Caco-2 (cell line): ENCODE measurements around the gene EML3. TPM values are rescaled to one million over a fixed set of nuclear protein-coding genes. Genes with fewer than 3 reads are reported as not detected.

ENCODE experiments used
- BruUV-seq: library from RNA; stranded (reverse); fragments of 400-500 nt; replicated peaks from 2 replicates; lab custom pipeline; 2021; lab: Mats Ljungman, UMichigan
- CTCF ChIA-PET: fragments of 300-600 bp; sonication (Branson Sonifier 250); formaldehyde crosslinking; loops from one replicate; lab custom pipeline; 2022; ENCODE audit warnings: antibody characterized with exemption; lab: Charles Lee
- POLR2A ChIA-PET: fragments of 300-600 bp; sonication (Branson Sonifier 250); formaldehyde crosslinking; loops from one replicate; lab custom pipeline; 2022; ENCODE audit warnings: antibody characterized with exemption; lab: Charles Lee
- DNase-seq, 2 experiments: peaks; one replicate each; pipeline versions ENCODE4 v3.0.0 to v3.0.0-alpha.2; 2020 to 2022
- H3K27me3 ChIP-seq: replicated peaks from 2 replicates; pipeline ENCODE4 v1.6.0; 2011; ENCODE audit warnings: low read length; ENCODE audit not compliant: control insufficient read depth, insufficient read depth
- H3K36me3 ChIP-seq: 2 replicates; pipeline ENCODE4 v1.5.1; 2011; ENCODE audit warnings: low read length; ENCODE audit not compliant: control insufficient read depth, insufficient read depth
- H3K4me1 ChIP-seq: fragments of 250-450 bp; sonication (Bioruptor Pico); 2 replicates; pipeline ENCODE4 v1.5.1; 2020; ENCODE audit warnings: mild to moderate bottlenecking
- H3K4me3 ChIP-seq: 2 replicates; pipeline ENCODE4 v1.5.1; 2011; ENCODE audit warnings: low read depth, mild to moderate bottlenecking, control low read depth, low read length
- H3K9me3 ChIP-seq: fragments of 250-450 bp; sonication (Bioruptor Pico); 2 replicates; pipeline ENCODE4 v1.5.1; 2020; ENCODE audit warnings: mild to moderate bottlenecking, moderate library complexity
- H3K27ac Mint-ChIP-seq: one replicate; pipeline ENCODE4 v1.8.0; 2022; ENCODE audit warnings: mixed read lengths; ENCODE audit not compliant: unreplicated experiment
- H3K27me3 Mint-ChIP-seq: one replicate; pipeline ENCODE4 v1.8.0; 2022; ENCODE audit warnings: mixed read lengths; ENCODE audit not compliant: insufficient read depth, unreplicated experiment
- H3K36me3 Mint-ChIP-seq: one replicate; pipeline ENCODE4 v1.8.0; 2022; ENCODE audit warnings: mild to moderate bottlenecking, mixed read lengths; ENCODE audit not compliant: insufficient read depth, unreplicated experiment
- H3K4me1 Mint-ChIP-seq: one replicate; pipeline ENCODE4 v1.8.0; 2022; ENCODE audit warnings: low read depth, mixed read lengths; ENCODE audit not compliant: unreplicated experiment
- H3K4me3 Mint-ChIP-seq: one replicate; pipeline ENCODE4 v1.8.0; 2022; ENCODE audit warnings: mild to moderate bottlenecking, moderate library complexity, mixed read lengths; ENCODE audit not compliant: unreplicated experiment
- H3K9me3 Mint-ChIP-seq: one replicate; pipeline ENCODE4 v1.8.0; 2022; ENCODE audit warnings: mixed read lengths; ENCODE audit not compliant: unreplicated experiment
- intact Hi-C: fragments of 100-400 bp; cut with micrococcal nuclease; formaldehyde crosslinking; loops from one replicate; pipeline ENCODE4 v1.10.0; 2022; ENCODE audit not compliant: unreplicated experiment
- total RNA-seq: library from RNA; stranded (reverse); gene quantifications from 2 replicates; pipeline ENCODE4 v1.2.3, GENCODE V29; 2022
- TF ChIP-seq, protein P1 (sequence below), 2 experiments: fragments of 200-600 bp in 1 of 2; IDR thresholded peaks; 1 replicate in 1 of 2; 2 replicates in 1 of 2; pipeline versions ENCODE4 v1.5.1 to v1.8.0; 2011 to 2022; ENCODE audit warnings: antibody characterized with exemption in 1 of 2, control low read depth in 1 of 2, inconsistent platforms in 1 of 2, low read depth in 1 of 2, low read length in 1 of 2, mild to moderate bottlenecking in 1 of 2, moderate library complexity in 1 of 2; ENCODE audit not compliant: insufficient read depth in 1 of 2, severe bottlenecking in 1 of 2, unreplicated experiment in 1 of 2

The EML3 gene
- total RNA-seq, 1 experiment from 2014 or later = 61.2 TPM

GRCh38 chr11:62592146-62592815, 20.3 kb downstream of the EML3 start:
- TF ChIP-seq, protein P1, sequence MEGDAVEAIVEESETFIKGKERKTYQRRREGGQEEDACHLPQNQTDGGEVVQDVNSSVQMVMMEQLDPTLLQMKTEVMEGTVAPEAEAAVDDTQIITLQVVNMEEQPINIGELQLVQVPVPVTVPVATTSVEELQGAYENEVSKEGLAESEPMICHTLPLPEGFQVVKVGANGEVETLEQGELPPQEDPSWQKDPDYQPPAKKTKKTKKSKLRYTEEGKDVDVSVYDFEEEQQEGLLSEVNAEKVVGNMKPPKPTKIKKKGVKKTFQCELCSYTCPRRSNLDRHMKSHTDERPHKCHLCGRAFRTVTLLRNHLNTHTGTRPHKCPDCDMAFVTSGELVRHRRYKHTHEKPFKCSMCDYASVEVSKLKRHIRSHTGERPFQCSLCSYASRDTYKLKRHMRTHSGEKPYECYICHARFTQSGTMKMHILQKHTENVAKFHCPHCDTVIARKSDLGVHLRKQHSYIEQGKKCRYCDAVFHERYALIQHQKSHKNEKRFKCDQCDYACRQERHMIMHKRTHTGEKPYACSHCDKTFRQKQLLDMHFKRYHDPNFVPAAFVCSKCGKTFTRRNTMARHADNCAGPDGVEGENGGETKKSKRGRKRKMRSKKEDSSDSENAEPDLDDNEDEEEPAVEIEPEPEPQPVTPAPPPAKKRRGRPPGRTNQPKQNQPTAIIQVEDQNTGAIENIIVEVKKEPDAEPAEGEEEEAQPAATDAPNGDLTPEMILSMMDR (IDR thresholded peaks at IDR 0.05; ENCODE audit: insufficient read depth in 1 of 2, low read depth in 1 of 2, low read length in 1 of 2, severe bottlenecking in 1 of 2, unreplicated experiment in 1 of 2) = peak in 1 of 2 experiments; percentile 3
- H3K36me3 ChIP-seq = peaks cover 5% of the 10 kb centered on the region; the same call in 1 of the 2 replicates
- no peak for DNase-seq
- CTCF ChIA-PET = interaction anchor here (0.7 to 2.4 kb wide), 18 partner anchors 9 to 289 kb away, joined by 3 to 30 read pairs (median 8); partner anchors contain the start of genes ASRGL1, B3GAT3, C11orf98 and CSKMT
- POLR2A ChIA-PET = interaction anchor here (0.5 to 3.1 kb wide), 34 partner anchors 9 to 775 kb away, joined by 3 to 116 read pairs (median 6); partner anchors contain the start of genes AHNAK, B3GAT3, C11orf98 and CSKMT
- H3K9me3 ChIP-seq = no peaks in the 10 kb centered on the region
- Mint-ChIP-seq H3K27me3 (no peaks in the 10 kb centered on the region), H3K4me3 (peak overlapping the region; percentile 88), H3K27ac (peak overlapping the region; percentile 95), H3K4me1 (peaks cover 18% of the 10 kb centered on the region), H3K36me3 (peaks cover 86% of the 10 kb centered on the region), H3K9me3 (no peaks in the 10 kb centered on the region)
- BruUV-seq = TSS peak; percentile 99
- H3K4me1 ChIP-seq = peaks cover 34% of the 10 kb centered on the region
- intact Hi-C loops = no loop called here
- H3K4me3 ChIP-seq = peak overlapping the region; percentile 47
- no peaks in the 10 kb centered on the region for H3K27me3 ChIP-seq

- Histone ChIP-seq H3K4me1 (peaks cover 36% of the 10 kb centered on the region), H3K36me3 (peaks cover 5% of the 10 kb centered on the region; the same call in 1 of the 2 replicates), H3K27me3 (no peaks in the 10 kb centered on the region), H3K9me3 (no peaks in the 10 kb centered on the region), H3K4me3 (peak within 1 kb of the TSS; percentile 51)
- Mint-ChIP-seq H3K36me3 (peaks cover 81% of the 10 kb centered on the region), H3K4me1 (peaks cover 18% of the 10 kb centered on the region), H3K27me3 (no peaks in the 10 kb centered on the region), H3K27ac (peak within 1 kb of the TSS; percentile 95), H3K4me3 (peak within 1 kb of the TSS; percentile 88), H3K9me3 (no peaks in the 10 kb centered on the region)
- ChIA-PET CTCF (interaction anchor here (0.6 to 2.4 kb wide), 24 partner anchors 10 to 290 kb away, joined by 3 to 30 read pairs (median 6); partner anchors contain the start of genes ASRGL1, B3GAT3, C11orf98 and CSKMT), POLR2A (interaction anchor here (0.5 to 3.1 kb wide), 45 partner anchors 10 to 1714 kb away, joined by 3 to 116 read pairs (median 5); partner anchors contain the start of genes AHNAK, B3GAT3, C11orf98 and CSKMT)
- BruUV-seq = no TSS peak
- intact Hi-C loops = loop anchor here (1.0 to 2.0 kb wide), 6 partner anchors 10 to 209 kb away; partner anchors contain the start of genes EEF1G, EML3, GANAB and MTA2
- TF ChIP-seq, protein P1 (IDR thresholded peaks at IDR 0.05; ENCODE audit: insufficient read depth in 1 of 2, low read depth in 1 of 2, low read length in 1 of 2, severe bottlenecking in 1 of 2, unreplicated experiment in 1 of 2) = no peak
- DNase-seq = peak; percentile 98
Measured at GRCh38 chr11:62591448-62592145, 21.0 kb downstream of the EML3 start, which contains the start of gene TUT1. Gene TUT1 (minus strand): TSS chr11:62591523. CDS start chr11:62591485, 38 bp downstream.
